Stomach smooth muscle (tissue), 2 donors: ENCODE data around the gene PPP2R5C.

Experiments used
- H3K27ac ChIP-seq: one replicate; pipeline ENCODE4 v1.7.0; 2013; ENCODE audit warnings: mild to moderate bottlenecking, low read length, inconsistent platforms
- H3K27me3 ChIP-seq, 2 donors: one replicate each; pipeline ENCODE4 v1.7.0; 2013; ENCODE audit warnings: low read length in 2 of 2; ENCODE audit not compliant: insufficient read depth in 2 of 2, control insufficient read depth in 1 of 2
- H3K36me3 ChIP-seq, 2 donors: one replicate each; pipeline ENCODE4 v1.7.0; 2013; ENCODE audit warnings: low read length in 2 of 2; ENCODE audit not compliant: control insufficient read depth in 2 of 2, insufficient read depth in 2 of 2
- H3K4me1 ChIP-seq: one replicate; pipeline ENCODE4 v1.7.0; 2013; ENCODE audit warnings: low read length; ENCODE audit not compliant: control insufficient read depth, insufficient read depth
- H3K4me3 ChIP-seq, 2 donors: one replicate each; pipeline ENCODE4 v1.7.0; 2013; ENCODE audit warnings: low read length in 2 of 2
- H3K9ac ChIP-seq, 2 donors: one replicate each; pipeline ENCODE4 v1.7.0; 2013; ENCODE audit warnings: low read length in 2 of 2, mild to moderate bottlenecking in 1 of 2
- H3K9me3 ChIP-seq, 2 donors: one replicate each; pipeline ENCODE4 v1.7.0; 2013; ENCODE audit warnings: low read length in 2 of 2; ENCODE audit not compliant: control insufficient read depth in 2 of 2
- donor health status: healthy.
- donor health status: Pancreatic carcinoma.

PPP2R5C gene

DNA sequence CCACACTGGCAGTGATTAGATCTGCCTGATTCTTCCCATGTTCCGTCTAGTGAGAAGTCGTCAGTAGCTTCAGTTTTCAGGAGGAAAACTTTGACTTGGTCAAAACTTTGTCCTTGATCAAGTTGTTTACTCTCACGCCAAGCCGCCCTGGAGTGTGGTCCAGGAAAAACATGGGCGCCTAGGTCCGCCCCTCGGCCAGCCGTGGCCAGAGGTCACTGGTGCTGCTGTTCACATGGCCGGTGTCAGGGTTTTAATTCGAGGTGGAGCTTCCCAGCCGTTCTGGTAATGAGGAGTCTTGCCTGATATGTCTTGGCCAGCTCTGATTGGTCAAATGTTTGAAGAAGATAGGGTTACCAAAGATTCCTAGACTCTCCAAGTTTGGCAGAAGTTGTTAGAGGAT is 71.5 kb downstream of the PPP2R5C start:
- H3K36me3 ChIP-seq, result peaks cover 0 to 5% of the 10 kb centered on the region in 2 donors
- H3K4me1 ChIP-seq, result peaks cover 63% of the 10 kb centered on the region
- no peaks in the 10 kb centered on the region for H3K9me3 ChIP-seq
- H3K27ac ChIP-seq, result no peak overlapping the region
- no peak overlapping the region for H3K4me3 ChIP-seq
- no peak overlapping the region for H3K9ac ChIP-seq
- H3K27me3 ChIP-seq, result no peaks in the 10 kb centered on the region

DNA sequence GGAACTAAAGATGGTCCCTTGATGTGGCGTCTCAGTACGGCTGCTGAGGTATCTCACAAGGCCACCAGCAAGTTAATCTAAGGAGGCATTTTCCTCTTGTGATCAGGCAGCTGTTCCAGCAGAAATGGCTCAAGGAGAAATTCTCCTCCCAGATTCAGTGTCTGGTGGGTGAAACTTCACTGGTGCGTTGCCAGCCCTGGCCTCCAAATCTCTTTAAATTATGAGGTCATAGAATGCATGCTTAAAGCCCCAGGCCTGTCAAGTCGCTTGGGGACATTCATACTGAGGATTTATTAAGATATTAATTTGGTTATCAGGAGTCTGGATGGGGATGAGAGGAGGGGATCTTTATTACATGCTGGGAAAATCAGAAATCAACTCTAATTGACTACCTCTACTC is 72.9 kb downstream of the PPP2R5C start:
- Histone ChIP-seq H3K4me3 (peak overlapping the region in 1 of 2 donors; percentile 9), H3K27ac (peak overlapping the region; percentile 70), H3K36me3 (peaks cover 0 to 2% of the 10 kb centered on the region in 2 donors), H3K27me3 (no peaks in the 10 kb centered on the region), H3K9ac (no peak overlapping the region), H3K9me3 (no peaks in the 10 kb centered on the region), H3K4me1 (peaks cover 62% of the 10 kb centered on the region)

DNA sequence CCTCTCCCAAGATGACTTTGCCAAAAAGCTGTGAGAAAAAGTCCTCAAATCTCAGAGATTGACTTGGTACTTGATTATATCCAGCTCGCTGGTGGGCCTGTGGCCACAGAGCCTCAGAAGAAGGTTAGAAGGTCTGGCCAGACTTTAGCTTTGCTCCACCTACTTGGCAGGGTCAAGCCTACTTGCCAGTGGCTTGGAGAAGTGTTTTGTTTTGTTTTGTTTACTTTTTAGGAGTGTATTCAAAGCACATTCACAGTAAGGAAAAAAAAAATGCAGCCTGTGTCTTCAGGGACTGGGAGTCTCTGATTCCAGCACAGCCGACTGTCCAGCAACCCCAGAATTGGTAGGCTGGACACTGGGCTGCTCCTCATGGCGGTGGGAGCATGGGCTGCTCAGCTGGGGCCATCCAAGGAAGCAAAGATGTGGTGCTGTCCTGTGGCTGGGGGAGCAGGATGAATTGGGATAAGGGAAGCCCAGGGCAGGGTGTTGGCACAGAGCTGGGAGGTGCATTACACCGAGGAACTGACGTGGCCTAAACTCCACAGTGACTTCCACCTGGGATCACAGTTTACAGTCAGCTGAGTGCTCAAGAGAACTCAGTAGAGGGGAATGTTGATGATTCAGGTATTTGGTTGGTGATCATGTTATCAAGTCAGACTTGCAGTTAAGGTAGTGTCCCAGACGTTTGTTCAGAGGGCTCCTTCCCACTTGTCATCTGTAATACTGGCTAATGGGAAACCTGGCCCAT is 73.5 kb downstream of the PPP2R5C start:
- Histone ChIP-seq H3K4me3 (peak overlapping the region; percentile 17 to 47), H3K9me3 (no peaks in the 10 kb centered on the region), H3K27ac (peak overlapping the region; percentile 70), H3K4me1 (peaks cover 58% of the 10 kb centered on the region), H3K27me3 (no peaks in the 10 kb centered on the region), H3K36me3 (peaks cover 0 to 2% of the 10 kb centered on the region in 2 donors), H3K9ac (peak overlapping the region in 1 of 2 donors; percentile 2)

DNA sequence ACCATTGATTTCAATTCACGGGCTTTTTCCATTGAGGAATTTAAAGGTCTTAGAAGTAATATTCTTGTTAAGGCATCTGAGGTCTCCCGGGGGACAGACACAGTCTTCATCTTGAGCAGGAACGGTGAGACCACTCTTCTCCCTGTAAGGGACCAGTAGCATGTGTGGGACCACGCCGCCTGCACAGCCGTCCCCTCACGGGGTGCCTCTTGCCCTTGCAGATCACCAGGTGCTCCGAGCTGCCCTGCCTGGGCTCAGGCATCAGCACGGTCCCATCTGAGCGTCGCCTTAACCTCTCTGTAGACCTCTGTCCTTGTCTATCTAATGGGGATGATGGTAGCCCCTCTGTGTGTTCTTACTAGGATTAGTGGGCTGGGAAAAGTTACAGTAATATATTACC is 74.1 kb downstream of the PPP2R5C start:
- H3K36me3 ChIP-seq, result peaks cover 0 to 2% of the 10 kb centered on the region in 2 donors
- H3K27ac ChIP-seq, result peak overlapping the region; percentile 70
- no peaks in the 10 kb centered on the region for H3K9me3 ChIP-seq
- peaks cover 58% of the 10 kb centered on the region for H3K4me1 ChIP-seq
- H3K27me3 ChIP-seq, result no peaks in the 10 kb centered on the region
- H3K4me3 ChIP-seq, result peak overlapping the region in 1 of 2 donors; percentile 49
- H3K9ac ChIP-seq, result peak overlapping the region in 1 of 2 donors; percentile 23

DNA sequence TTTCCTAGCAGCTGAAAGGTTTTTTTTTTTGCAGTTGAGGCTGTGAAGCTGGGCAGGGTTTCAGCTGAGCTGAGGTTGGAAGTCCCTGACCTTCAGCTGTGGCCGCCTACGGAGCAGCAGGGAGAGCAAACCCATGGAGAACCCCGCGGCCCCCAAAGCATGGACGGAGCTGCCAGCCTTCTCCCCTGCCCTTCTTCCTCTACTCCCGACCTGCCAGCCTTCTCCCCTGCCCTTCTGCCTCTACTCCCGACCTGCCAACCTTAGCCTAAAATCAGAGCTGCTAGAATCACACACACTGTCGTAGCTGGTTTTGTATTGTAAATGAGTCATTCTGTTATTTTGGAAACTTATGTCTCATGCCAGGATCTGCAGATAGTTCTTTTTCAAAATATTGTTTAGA is 74.6 kb downstream of the PPP2R5C start:
- Histone ChIP-seq H3K36me3 (no peaks in the 10 kb centered on the region), H3K27ac (peak overlapping the region; percentile 70), H3K4me3 (peak overlapping the region; percentile 2 to 67), H3K27me3 (no peaks in the 10 kb centered on the region), H3K9me3 (no peaks in the 10 kb centered on the region), H3K9ac (peak overlapping the region; percentile 23 to 51), H3K4me1 (peaks cover 52% of the 10 kb centered on the region)

DNA sequence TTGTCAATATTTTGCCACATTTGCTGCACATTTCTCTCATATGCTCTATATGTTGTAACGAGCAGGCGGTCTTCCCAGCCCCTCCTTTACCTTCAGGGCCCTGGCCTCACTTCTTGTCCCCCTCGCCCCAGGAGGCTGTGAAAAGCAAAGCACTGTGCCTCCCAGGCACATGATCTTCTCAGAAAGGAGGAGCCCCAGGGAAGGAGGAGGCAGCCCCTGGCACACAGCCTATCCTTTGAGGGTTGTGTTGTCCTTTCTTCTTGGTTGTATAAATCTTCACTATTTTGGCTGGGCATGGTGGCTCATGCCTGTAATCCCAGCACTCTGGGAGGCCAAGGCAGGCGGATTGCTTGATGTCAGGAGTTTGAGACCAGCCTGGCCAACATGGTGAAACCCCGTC is 77.0 kb downstream of the PPP2R5C start:
- Histone ChIP-seq H3K4me1 (peaks cover 43% of the 10 kb centered on the region), H3K27ac (no peak overlapping the region), H3K9me3 (no peaks in the 10 kb centered on the region), H3K9ac (no peak overlapping the region), H3K27me3 (no peaks in the 10 kb centered on the region), H3K36me3 (no peaks in the 10 kb centered on the region), H3K4me3 (no peak overlapping the region)

DNA sequence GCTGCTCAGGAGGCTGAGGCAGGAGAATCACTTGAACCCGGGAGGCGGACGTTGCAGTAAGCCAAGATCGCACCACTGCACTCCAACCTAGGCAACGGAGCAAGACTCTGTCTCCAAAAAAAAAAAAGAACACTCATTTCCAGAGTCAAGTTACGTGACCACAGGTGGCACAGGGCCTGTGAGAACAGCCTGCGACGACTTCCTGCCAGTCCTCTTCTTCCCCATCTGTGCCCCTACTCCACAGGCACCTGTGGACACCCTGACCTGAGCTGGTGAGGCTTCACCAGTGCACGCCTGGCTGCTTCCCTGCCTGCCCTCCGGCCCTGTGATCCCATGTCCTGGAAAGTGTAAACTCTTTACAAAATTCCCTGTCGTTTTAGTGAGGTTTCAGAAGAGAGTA is 77.7 kb downstream of the PPP2R5C start:
- peak overlapping the region; percentile 18 for H3K27ac ChIP-seq
- peaks cover 40% of the 10 kb centered on the region for H3K4me1 ChIP-seq
- no peak overlapping the region for H3K9ac ChIP-seq
- no peaks in the 10 kb centered on the region for H3K9me3 ChIP-seq
- H3K36me3 ChIP-seq, result peaks cover 0 to 3% of the 10 kb centered on the region in 2 donors
- H3K4me3 ChIP-seq, result no peak overlapping the region
- H3K27me3 ChIP-seq, result no peaks in the 10 kb centered on the region

DNA sequence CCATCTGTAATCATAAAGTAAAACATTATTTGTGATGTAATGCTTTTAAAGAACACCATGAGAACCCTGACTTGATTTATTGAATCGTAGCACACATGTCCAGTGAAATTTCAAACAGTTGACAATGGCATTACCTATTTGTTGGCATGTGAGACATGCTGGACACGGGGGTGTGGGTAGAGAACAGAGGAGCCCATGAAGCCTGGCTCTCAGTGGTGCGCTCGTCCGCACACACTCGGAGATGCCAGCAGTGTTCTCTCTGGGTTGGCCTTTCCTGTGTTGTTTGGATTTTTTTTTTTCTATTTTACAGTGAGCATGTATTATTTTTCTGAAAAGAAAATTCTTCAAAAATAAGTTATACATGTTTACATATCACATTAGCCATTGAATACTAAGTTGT is 78.2 kb downstream of the PPP2R5C start:
- peaks cover 38% of the 10 kb centered on the region for H3K4me1 ChIP-seq
- H3K27ac ChIP-seq, result peak overlapping the region; percentile 18
- no peaks in the 10 kb centered on the region for H3K27me3 ChIP-seq
- no peaks in the 10 kb centered on the region for H3K9me3 ChIP-seq
- H3K9ac ChIP-seq, result no peak overlapping the region
- peaks cover 0 to 3% of the 10 kb centered on the region in 2 donors for H3K36me3 ChIP-seq
- no peak overlapping the region for H3K4me3 ChIP-seq

DNA sequence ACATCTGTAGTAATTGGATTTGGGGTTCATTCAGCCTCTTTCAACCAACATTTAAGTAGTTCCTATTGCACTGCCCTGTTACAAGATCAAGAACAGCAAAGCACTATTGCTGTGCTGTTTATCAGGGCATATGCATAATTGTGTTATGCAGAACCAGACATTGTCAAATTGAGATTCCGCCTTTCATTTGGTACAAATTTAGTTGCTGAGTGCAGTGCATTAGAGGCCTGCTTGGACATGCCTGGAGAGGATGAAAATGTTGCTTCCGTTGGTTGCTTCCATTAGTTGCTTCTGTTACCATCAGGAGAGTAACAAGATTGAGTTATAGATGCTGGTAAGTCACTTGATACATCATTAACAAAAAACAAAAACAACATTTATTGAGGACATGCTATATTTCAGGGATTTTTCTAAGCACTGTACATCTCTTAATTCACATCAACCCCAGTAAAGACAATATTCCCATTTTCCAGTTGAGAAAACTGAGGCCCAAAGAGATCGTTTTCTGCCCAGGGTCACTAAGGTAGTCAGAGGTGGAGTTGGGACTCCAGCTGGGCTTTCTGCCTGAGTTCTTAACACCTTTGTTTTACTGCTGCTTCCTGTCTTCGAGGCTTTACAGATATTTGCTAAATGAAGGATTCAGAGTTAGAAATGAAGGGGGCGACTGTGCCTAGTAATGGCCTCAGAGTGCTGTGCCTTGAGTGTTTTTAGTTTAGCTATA is 79.3 kb downstream of the PPP2R5C start:
- no peak overlapping the region for H3K9ac ChIP-seq
- no peaks in the 10 kb centered on the region for H3K27me3 ChIP-seq
- peaks cover 32% of the 10 kb centered on the region for H3K4me1 ChIP-seq
- H3K9me3 ChIP-seq, result no peaks in the 10 kb centered on the region
- H3K36me3 ChIP-seq, result peaks cover 0 to 3% of the 10 kb centered on the region in 2 donors
- no peak overlapping the region for H3K27ac ChIP-seq
- no peak overlapping the region for H3K4me3 ChIP-seq

DNA sequence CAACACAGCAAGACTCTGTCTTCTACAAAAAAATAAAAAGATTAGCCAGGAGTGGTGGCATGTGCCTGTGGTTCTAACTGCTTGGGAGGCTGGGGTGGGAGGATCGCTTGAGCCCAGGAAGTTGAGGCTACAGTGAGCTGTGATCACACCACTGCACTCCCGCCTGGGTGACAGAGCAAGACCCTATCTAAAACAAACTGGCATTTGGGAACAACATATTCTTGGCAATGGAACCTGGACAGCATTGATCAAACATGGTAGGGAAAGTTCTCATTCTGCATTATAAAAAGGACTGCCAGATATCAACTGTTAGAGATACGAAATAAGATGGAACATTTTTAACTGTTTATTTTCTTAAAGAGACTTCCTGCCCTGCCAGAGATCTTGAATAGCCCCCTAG is 81.5 kb downstream of the PPP2R5C start:
- H3K27ac ChIP-seq, result no peak overlapping the region
- H3K36me3 ChIP-seq, result peaks cover 0 to 3% of the 10 kb centered on the region in 2 donors
- H3K27me3 ChIP-seq, result no peaks in the 10 kb centered on the region
- peaks cover 25% of the 10 kb centered on the region for H3K4me1 ChIP-seq
- H3K4me3 ChIP-seq, result no peak overlapping the region
- H3K9ac ChIP-seq, result no peak overlapping the region
- H3K9me3 ChIP-seq, result no peaks in the 10 kb centered on the region

DNA sequence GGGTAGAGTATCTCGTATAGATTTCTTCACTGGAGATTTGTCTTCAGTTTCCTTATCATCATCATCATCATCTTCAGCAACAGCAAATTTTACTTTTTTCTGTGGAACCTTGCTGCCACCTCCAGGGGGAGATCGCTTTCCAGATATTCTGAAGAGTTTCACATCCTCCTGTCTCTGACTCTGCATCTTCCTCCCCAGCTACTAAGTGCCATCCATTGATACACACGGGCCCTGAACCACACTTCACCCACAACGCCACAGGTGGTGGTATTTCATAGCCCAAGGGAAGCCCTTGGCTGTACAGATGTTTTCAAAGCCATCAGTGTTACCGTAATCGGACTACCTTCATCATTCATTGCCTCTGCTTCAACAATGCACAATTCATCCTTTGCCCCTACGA is 82.2 kb downstream of the PPP2R5C start:
- H3K9me3 ChIP-seq, result no peaks in the 10 kb centered on the region
- no peak overlapping the region for H3K9ac ChIP-seq
- no peak overlapping the region for H3K27ac ChIP-seq
- H3K27me3 ChIP-seq, result no peaks in the 10 kb centered on the region
- peaks cover 22% of the 10 kb centered on the region for H3K4me1 ChIP-seq
- no peak overlapping the region for H3K4me3 ChIP-seq
- peaks cover 0 to 3% of the 10 kb centered on the region in 2 donors for H3K36me3 ChIP-seq
